ENCODE results near the gene SDF4. TPM values are rescaled to one million over a fixed set of nuclear protein-coding genes. Genes with fewer than 3 reads are reported as not detected.
A peak's percentile ranks its signal among the peaks of the same experiment; 100 is the strongest.

Gene SDF4
- total RNA-seq, 3 donors from 2014 or later: 58.0 to 111 (median 79.3) TPM

DNA sequence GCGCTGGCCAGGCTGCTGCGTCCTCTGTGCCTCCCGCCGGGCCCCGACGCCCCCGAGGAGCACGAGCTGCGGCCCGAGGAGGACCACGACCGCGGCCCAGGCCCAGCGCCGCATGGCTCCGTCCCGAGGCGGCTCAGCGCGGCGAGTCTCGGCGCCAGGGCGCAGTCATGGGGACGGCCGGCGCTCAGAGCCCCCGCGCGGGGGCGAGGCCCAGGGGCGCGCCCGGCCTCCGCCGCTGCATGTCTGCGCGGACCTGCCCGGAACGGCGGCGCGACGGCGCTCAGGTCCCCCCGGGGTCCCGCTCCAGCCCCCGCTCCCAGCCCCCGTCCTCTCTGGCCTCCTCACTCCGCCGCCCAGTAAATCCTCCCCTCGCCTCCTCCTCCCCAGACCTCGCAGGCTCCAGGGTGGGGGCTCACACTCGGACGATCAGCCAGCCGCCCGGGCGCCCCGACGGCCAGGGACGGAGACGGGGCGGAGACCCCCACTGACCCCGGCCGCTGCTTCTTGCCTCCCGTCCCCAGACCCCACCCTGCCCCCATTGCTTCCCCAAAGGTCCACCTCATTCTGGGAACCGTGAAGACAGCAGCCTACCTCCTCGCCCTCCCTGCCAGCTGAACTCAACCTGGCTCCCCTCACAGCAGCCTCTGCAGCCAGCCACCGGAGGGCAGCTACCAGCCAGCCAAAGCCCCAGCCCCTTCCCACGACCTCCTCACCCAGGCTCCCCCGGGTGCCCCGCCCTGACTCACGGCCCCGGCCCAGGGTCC, 15.0 kb upstream of the SDF4 start, which contains the start of gene C1QTNF12:
Gene C1QTNF12 (minus strand): TSS at position 146 of the 764 bp plus-strand sequence. CDS start 32 bp downstream, at position 114.
- intact Hi-C loops (cut with DNase I; ENCODE audit: low total_unique reads): no loop called here
- no peak for TF ChIP-seq POLR2AphosphoS5 (IDR thresholded peaks at IDR 0.05)
- TF ChIP-seq POLR2A (IDR thresholded peaks at IDR 0.05): no peak
- TF ChIP-seq, protein P1, sequence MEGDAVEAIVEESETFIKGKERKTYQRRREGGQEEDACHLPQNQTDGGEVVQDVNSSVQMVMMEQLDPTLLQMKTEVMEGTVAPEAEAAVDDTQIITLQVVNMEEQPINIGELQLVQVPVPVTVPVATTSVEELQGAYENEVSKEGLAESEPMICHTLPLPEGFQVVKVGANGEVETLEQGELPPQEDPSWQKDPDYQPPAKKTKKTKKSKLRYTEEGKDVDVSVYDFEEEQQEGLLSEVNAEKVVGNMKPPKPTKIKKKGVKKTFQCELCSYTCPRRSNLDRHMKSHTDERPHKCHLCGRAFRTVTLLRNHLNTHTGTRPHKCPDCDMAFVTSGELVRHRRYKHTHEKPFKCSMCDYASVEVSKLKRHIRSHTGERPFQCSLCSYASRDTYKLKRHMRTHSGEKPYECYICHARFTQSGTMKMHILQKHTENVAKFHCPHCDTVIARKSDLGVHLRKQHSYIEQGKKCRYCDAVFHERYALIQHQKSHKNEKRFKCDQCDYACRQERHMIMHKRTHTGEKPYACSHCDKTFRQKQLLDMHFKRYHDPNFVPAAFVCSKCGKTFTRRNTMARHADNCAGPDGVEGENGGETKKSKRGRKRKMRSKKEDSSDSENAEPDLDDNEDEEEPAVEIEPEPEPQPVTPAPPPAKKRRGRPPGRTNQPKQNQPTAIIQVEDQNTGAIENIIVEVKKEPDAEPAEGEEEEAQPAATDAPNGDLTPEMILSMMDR (IDR thresholded peaks at IDR 0.05): no peak
- Histone ChIP-seq H3K9me3 (no peaks in the 10 kb centered on the region), H3K4me3 (peak within 1 kb of the TSS in 2 of 3 donors; percentile 15 to 51), H3K4me1 (peaks cover 0 to 8% of the 10 kb centered on the region in 2 donors), H3K27me3 (peaks cover 8 to 26% of the 10 kb centered on the region in 2 donors), H3K36me3 (no peaks in the 10 kb centered on the region), H3K27ac (no peak within 1 kb of the TSS)
- no peak for DNase-seq (ENCODE audit: low spot score in 2 of 2)

DNA sequence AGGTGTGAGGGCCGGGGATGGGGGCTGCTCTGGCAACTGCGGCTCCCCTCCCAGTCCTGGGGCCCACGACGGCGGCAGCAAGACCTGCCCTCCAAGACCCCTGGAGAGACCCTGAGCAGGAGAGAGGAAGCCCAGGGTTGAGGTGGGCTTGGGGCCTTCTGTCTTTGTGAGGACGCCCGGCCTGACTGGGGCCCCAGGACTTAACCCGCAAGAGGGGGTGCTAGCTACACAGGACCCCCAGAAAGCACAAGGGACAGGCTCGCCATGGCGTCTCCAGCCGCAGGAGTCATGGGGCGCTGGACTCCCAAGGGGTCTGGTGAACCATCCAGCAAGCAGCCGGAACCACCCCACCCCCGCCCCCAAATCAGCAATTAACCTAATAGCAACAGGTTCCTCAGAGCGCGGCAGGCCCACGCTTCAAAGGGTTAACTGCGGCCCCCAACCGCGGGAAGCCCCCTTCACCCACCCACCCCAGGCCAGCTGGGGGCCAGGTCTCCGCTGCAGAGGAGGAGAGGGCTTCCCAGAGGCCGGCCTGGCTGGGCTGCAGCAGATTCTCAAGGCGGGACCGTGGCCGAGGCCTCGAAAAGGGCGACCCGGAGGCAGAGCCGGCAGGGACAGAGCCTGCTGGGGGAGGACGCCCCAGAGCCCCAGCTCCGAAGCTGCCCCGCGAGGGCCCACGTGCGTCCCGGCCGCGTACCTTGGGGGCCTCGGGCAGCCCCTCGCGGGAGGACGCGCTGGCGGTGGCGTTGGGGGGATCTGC, 14.2 kb upstream of the SDF4 start:
- Histone ChIP-seq H3K27me3 (peaks cover 8 to 26% of the 10 kb centered on the region in 2 donors), H3K4me3 (peak overlapping the region in 2 of 3 donors; percentile 15 to 51), H3K4me1 (peaks cover 0 to 8% of the 10 kb centered on the region in 2 donors), H3K27ac (no peak overlapping the region), H3K36me3 (no peaks in the 10 kb centered on the region), H3K9me3 (no peaks in the 10 kb centered on the region)
- intact Hi-C loops (cut with DNase I; ENCODE audit: low total_unique reads): no loop called here
- no peak for DNase-seq (ENCODE audit: low spot score in 2 of 2)
- TF ChIP-seq POLR2A (IDR thresholded peaks at IDR 0.05) (no peak), POLR2AphosphoS5 (IDR thresholded peaks at IDR 0.05) (no peak)
- TF ChIP-seq, protein P1 (IDR thresholded peaks at IDR 0.05): no peak

DNA sequence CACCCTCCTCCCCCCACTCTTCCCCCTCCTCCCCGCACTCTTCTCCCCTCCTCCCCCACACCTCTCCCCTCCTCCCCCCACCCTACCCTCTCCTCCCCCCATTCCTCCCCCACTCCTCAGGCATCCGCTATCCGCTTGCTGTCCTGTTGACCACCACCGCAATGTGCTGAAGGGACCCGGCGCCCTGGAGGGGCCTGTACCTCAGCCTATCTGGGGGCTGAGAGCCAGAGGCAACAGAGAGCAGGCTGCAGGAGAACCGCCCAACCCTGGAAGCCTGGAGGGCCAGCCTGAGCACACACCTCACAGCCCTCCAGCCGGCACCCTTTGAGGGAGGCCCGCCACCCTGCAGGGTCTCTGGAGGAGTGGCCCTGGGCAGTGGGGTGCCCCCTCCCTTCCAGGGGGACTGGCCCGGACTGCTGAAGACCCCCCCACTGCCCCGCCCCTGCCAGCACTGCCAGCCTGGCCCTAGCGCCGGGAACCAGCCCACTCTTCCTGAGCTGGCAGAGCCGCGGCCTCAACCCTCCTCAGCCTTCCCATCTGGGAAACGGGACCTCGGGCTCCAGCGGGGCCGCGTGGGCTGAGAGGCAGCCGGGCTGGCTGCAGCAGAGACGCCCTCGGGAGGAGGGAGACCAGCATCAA, 13.5 kb upstream of the SDF4 start:
- Histone ChIP-seq H3K4me3 (no peak overlapping the region), H3K9me3 (no peaks in the 10 kb centered on the region), H3K27ac (no peak overlapping the region), H3K4me1 (peaks cover 0 to 8% of the 10 kb centered on the region in 2 donors), H3K36me3 (no peaks in the 10 kb centered on the region), H3K27me3 (peaks cover 8 to 26% of the 10 kb centered on the region in 2 donors)
- no peak for TF ChIP-seq POLR2A (IDR thresholded peaks at IDR 0.05)
- TF ChIP-seq, protein P1 (IDR thresholded peaks at IDR 0.05): no peak
- no peak for TF ChIP-seq POLR2AphosphoS5 (IDR thresholded peaks at IDR 0.05)
- intact Hi-C loops (cut with DNase I; ENCODE audit: low total_unique reads): no loop called here
- no peak for DNase-seq (ENCODE audit: low spot score in 2 of 2)

DNA sequence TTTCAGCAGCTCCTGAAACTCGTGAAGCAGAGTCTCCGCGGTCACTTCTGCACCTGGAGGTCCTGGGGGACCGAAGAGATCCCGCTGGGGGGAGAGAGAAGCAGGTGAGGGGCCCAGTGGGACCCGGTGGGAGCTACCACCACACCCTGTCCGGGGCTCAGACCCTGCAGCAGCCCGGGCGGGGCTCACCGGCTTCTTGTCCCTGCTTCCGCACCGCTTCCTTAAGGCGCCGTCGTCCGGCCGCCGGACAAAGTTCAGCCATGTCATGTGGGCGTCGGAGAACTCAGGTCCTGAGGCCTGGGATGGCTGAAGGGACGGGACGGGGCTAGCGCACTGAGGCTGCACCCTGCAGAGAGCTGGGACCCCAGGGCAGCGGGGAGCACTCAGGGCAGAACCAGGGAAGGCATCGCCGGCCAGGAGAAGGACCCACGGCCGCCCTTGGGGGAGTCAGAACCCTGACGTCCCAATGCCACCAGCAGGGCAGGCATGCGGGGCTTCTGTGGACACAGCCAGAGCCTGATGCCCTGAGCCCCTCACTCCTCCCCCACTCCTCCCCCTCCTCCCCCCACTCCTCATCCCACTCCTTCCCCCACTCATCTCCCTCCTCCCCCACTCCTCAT, 12.5 kb upstream of the SDF4 start:
- no peak for TF ChIP-seq POLR2A (IDR thresholded peaks at IDR 0.05)
- TF ChIP-seq POLR2AphosphoS5 (IDR thresholded peaks at IDR 0.05): no peak
- TF ChIP-seq, protein P1 (IDR thresholded peaks at IDR 0.05): no peak
- no peaks in the 10 kb centered on the region for H3K36me3 ChIP-seq
- DNase-seq (ENCODE audit: low spot score in 2 of 2): no peak
- H3K27me3 ChIP-seq: peaks cover 11 to 35% of the 10 kb centered on the region in 2 donors
- no peaks in the 10 kb centered on the region for H3K9me3 ChIP-seq
- H3K4me3 ChIP-seq: no peak overlapping the region
- intact Hi-C loops (cut with DNase I; ENCODE audit: low total_unique reads): no loop called here
- H3K27ac ChIP-seq: no peak overlapping the region
- peaks cover 0 to 14% of the 10 kb centered on the region in 2 donors for H3K4me1 ChIP-seq
